Fibroblast of villous mesenchyme (primary cell): Measurements from ENCODE around the gene CBX7. TPM values are rescaled to one million over a fixed set of nuclear protein-coding genes. Genes with fewer than 3 reads are reported as not detected.
A peak's percentile ranks its signal among the peaks of the same experiment; 100 is the strongest.

ENCODE experiments used
- DNase-seq: peaks from one replicate; pipeline ENCODE4 v3.0.0-alpha.2; 2010; ENCODE audit warnings: low read depth
- H3K4me3 ChIP-seq: 2 replicates; pipeline ENCODE4 v1.5.1; 2011; ENCODE audit warnings: low read depth, mild to moderate bottlenecking, low read length
- CTCF ChIP-seq: IDR thresholded peaks from 2 replicates; pipeline ENCODE4 v1.5.1; 2012; ENCODE audit warnings: low read depth, mild to moderate bottlenecking, low read length; ENCODE audit not compliant: insufficient read depth
- total RNA-seq: library from RNA; depleted of rRNA; stranded (reverse); fragments of >200 nt; gene quantifications from 2 replicates; pipeline ENCODE4 v1.2.3, GENCODE V29; 2012

The CBX7 gene
- total RNA-seq, 1 donor, result 5.2 TPM

- H3K4me3 ChIP-seq, result no peak overlapping the region
- no peak for TF ChIP-seq CTCF
- peak; percentile 86 for DNase-seq
Observed at GRCh38 chr22:39183991-39184585, 31.6 kb upstream of the CBX7 start.

DNA sequence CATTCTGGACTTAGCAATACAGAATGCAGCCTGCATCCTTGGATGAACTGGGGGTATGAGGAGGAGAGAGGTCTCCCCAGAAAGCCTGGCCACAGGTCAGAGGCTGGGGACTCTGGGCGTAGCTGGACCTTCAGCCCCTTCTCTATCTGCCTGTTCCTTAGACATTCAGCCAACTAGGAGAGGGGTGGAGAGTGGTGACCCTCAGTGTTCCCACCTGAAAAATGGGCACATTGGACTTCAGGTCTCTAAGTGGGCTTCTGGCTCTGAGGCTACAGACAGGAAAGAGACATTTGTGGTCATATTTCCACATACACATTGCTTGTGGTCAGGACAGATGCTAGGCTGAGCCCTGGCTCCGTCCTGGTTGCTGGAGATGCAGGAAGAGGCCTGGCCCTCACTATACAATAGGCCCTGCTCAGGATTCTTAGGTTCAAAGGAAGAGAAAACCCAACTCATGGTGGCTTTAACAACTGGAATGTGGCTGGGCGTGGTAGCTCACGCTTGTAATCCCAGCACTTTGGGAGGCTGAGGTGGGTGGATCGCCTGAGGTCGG is 30.1 kb upstream of the CBX7 start:
- DNase-seq, result peak; percentile 63
- H3K4me3 ChIP-seq, result no peak overlapping the region
- TF ChIP-seq CTCF, result no peak

- no peak overlapping the region for H3K4me3 ChIP-seq
- DNase-seq, result no peak
- no peak for TF ChIP-seq CTCF
Observed at GRCh38 chr22:39181778-39182177, 29.3 kb upstream of the CBX7 start.

DNA sequence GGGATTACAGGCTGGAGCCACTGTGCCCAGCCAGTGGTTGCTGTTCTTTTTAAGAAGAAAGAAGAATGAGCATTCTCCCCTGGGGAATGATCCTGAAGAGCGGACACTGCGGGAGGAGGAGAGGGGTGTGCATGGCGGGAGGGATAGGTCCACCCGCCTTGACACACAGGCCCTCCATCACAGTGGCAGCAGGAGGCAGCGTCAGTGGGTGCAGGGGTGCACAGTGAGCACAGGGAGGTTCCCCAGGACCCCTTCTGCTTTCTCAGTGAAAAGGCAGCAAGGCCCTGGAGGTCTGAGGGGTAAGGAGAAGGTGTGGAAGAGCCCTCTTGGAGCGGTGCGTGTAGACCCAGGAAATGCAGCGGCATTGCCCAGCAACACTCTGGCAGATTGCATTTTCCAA is 28.9 kb upstream of the CBX7 start:
- DNase-seq, result no peak
- no peak for TF ChIP-seq CTCF
- H3K4me3 ChIP-seq, result no peak overlapping the region

- TF ChIP-seq CTCF, result no peak
- H3K4me3 ChIP-seq, result no peak overlapping the region
- no peak for DNase-seq
Observed at GRCh38 chr22:39179841-39180335, 27.4 kb upstream of the CBX7 start.

GRCh38 chr22:39179401-39179827 is 26.9 kb upstream of the CBX7 start:
- peak; percentile 44 for DNase-seq
- no peak for TF ChIP-seq CTCF
- H3K4me3 ChIP-seq, result no peak overlapping the region
